ENCODE results near the gene ODC1. TPM values are rescaled to one million over a fixed set of nuclear protein-coding genes. Genes with fewer than 3 reads are reported as not detected.

Gene ODC1
- total RNA-seq, 2 experiments from 2014 or later, result 64.8 to 80.3 TPM

GRCh38 chr2:10475221-10475722 is 27.1 kb upstream of the ODC1 start:
- peaks cover 8% of the 10 kb centered on the region for H3K4me1 Mint-ChIP-seq
- no peak for DNase-seq
- peaks cover 2% of the 10 kb centered on the region for H3K27me3 Mint-ChIP-seq
- CTCF ChIA-PET, result no interaction called here
- no peak overlapping the region for H3K27ac Mint-ChIP-seq
- H3K4me3 Mint-ChIP-seq, result no peak overlapping the region
- no peaks in the 10 kb centered on the region for H3K9me3 Mint-ChIP-seq (ENCODE audit: low read depth)
- ATAC-seq, result no peak
- H3K36me3 Mint-ChIP-seq, result no peaks in the 10 kb centered on the region

- no peak overlapping the region for H3K27ac Mint-ChIP-seq
- DNase-seq (no peak), ATAC-seq (no peak)
- no peaks in the 10 kb centered on the region for H3K36me3 Mint-ChIP-seq
- H3K4me1 Mint-ChIP-seq, result peaks cover 8% of the 10 kb centered on the region
- CTCF ChIA-PET, result no interaction called here
- no peaks in the 10 kb centered on the region for H3K27me3 Mint-ChIP-seq
- no peak overlapping the region for H3K4me3 Mint-ChIP-seq
- H3K9me3 Mint-ChIP-seq (ENCODE audit: low read depth), result no peaks in the 10 kb centered on the region
Observed at GRCh38 chr2:10473121-10473756, 25.1 kb upstream of the ODC1 start.

- DNase-seq, result no peak
- H3K9me3 Mint-ChIP-seq (ENCODE audit: low read depth), result no peaks in the 10 kb centered on the region
- CTCF ChIA-PET, result interaction anchor here (1.6 kb wide), 1 partner anchor 11 kb away, joined by 3 read pairs; no protein-coding TSS in a partner anchor
Observed at GRCh38 chr2:10471955-10472354, 23.8 kb upstream of the ODC1 start.

GRCh38 chr2:10471046-10471571 is 23.0 kb upstream of the ODC1 start:
- H3K4me3 Mint-ChIP-seq, result no peak overlapping the region
- ATAC-seq, result no peak
- H3K36me3 Mint-ChIP-seq, result no peaks in the 10 kb centered on the region
- peaks cover 3% of the 10 kb centered on the region for H3K27me3 Mint-ChIP-seq
- H3K9me3 Mint-ChIP-seq (ENCODE audit: low read depth), result no peaks in the 10 kb centered on the region
- no peaks in the 10 kb centered on the region for H3K4me1 Mint-ChIP-seq
- H3K27ac Mint-ChIP-seq, result no peak overlapping the region
- no peak for DNase-seq
- CTCF ChIA-PET, result interaction anchor here (1.6 kb wide), 1 partner anchor 12 kb away, joined by 3 read pairs; no protein-coding TSS in a partner anchor

More at GRCh38 chr2:10471955-10472354, 23.8 kb upstream of the ODC1 start:
- Mint-ChIP-seq H3K4me3 (no peak overlapping the region), H3K27me3 (no peaks in the 10 kb centered on the region), H3K4me1 (no peaks in the 10 kb centered on the region), H3K27ac (no peak overlapping the region), H3K36me3 (no peaks in the 10 kb centered on the region)
- no peak for ATAC-seq

- CTCF ChIA-PET, result no interaction called here
Observed at GRCh38 chr2:10469955-10470608, 22.0 kb upstream of the ODC1 start.

GRCh38 chr2:10469301-10469700 is 21.2 kb upstream of the ODC1 start:
- ATAC-seq (no peak), DNase-seq (no peak)
- Mint-ChIP-seq H3K27me3 (peaks cover 3% of the 10 kb centered on the region), H3K27ac (no peak overlapping the region), H3K4me3 (no peak overlapping the region), H3K9me3 (ENCODE audit: low read depth) (no peaks in the 10 kb centered on the region), H3K36me3 (no peaks in the 10 kb centered on the region), H3K4me1 (no peaks in the 10 kb centered on the region)
- CTCF ChIA-PET, result no interaction called here

More at GRCh38 chr2:10469955-10470608, 22.0 kb upstream of the ODC1 start:
- DNase-seq (no peak), ATAC-seq (no peak)
- Mint-ChIP-seq H3K4me3 (no peak overlapping the region), H3K4me1 (no peaks in the 10 kb centered on the region), H3K27ac (no peak overlapping the region), H3K27me3 (peaks cover 3% of the 10 kb centered on the region), H3K36me3 (no peaks in the 10 kb centered on the region), H3K9me3 (ENCODE audit: low read depth) (no peaks in the 10 kb centered on the region)

GRCh38 chr2:10467401-10467800 is 19.3 kb upstream of the ODC1 start:
- Mint-ChIP-seq H3K27ac (no peak overlapping the region), H3K4me1 (no peaks in the 10 kb centered on the region), H3K27me3 (peaks cover 7% of the 10 kb centered on the region), H3K4me3 (no peak overlapping the region), H3K36me3 (no peaks in the 10 kb centered on the region), H3K9me3 (ENCODE audit: low read depth) (no peaks in the 10 kb centered on the region)
- DNase-seq (no peak), ATAC-seq (no peak)
- CTCF ChIA-PET, result interaction anchor here (1.5 kb wide), 1 partner anchor 18 kb away, joined by 3 read pairs; no protein-coding TSS in a partner anchor

- H3K27ac Mint-ChIP-seq, result no peak overlapping the region
- H3K4me1 Mint-ChIP-seq, result no peaks in the 10 kb centered on the region
- no peak overlapping the region for H3K4me3 Mint-ChIP-seq
- CTCF ChIA-PET, result interaction anchor here (1.5 kb wide), 1 partner anchor 17 kb away, joined by 3 read pairs; no protein-coding TSS in a partner anchor
- no peak for DNase-seq
- no peaks in the 10 kb centered on the region for H3K9me3 Mint-ChIP-seq (ENCODE audit: low read depth)
- no peak for ATAC-seq
- H3K36me3 Mint-ChIP-seq, result no peaks in the 10 kb centered on the region
- H3K27me3 Mint-ChIP-seq, result peaks cover 12% of the 10 kb centered on the region
Observed at GRCh38 chr2:10466801-10467200, 18.7 kb upstream of the ODC1 start.

GRCh38 chr2:10465910-10466309 is 17.8 kb upstream of the ODC1 start:
- CTCF ChIA-PET, result no interaction called here
- DNase-seq (no peak), ATAC-seq (no peak)
- Mint-ChIP-seq H3K9me3 (ENCODE audit: low read depth) (no peaks in the 10 kb centered on the region), H3K36me3 (no peaks in the 10 kb centered on the region), H3K27ac (no peak overlapping the region), H3K4me3 (no peak overlapping the region), H3K27me3 (peaks cover 17% of the 10 kb centered on the region), H3K4me1 (no peaks in the 10 kb centered on the region)

- CTCF ChIA-PET, result no interaction called here
- H3K4me1 Mint-ChIP-seq, result peaks cover 10% of the 10 kb centered on the region
- H3K4me3 Mint-ChIP-seq, result no peak overlapping the region
- ATAC-seq, result no peak
- H3K36me3 Mint-ChIP-seq, result no peaks in the 10 kb centered on the region
- H3K9me3 Mint-ChIP-seq (ENCODE audit: low read depth), result no peaks in the 10 kb centered on the region
- peaks cover 45% of the 10 kb centered on the region for H3K27me3 Mint-ChIP-seq
- no peak for DNase-seq
- no peak overlapping the region for H3K27ac Mint-ChIP-seq
Observed at GRCh38 chr2:10462178-10463083, 14.3 kb upstream of the ODC1 start.

GRCh38 chr2:10460366-10460796 is 12.3 kb upstream of the ODC1 start:
- ATAC-seq (no peak), DNase-seq (no peak)
- H3K4me1 Mint-ChIP-seq, result peaks cover 10% of the 10 kb centered on the region
- H3K27ac Mint-ChIP-seq, result no peak overlapping the region
- H3K36me3 Mint-ChIP-seq, result no peaks in the 10 kb centered on the region
- CTCF ChIA-PET, result no interaction called here
- H3K4me3 Mint-ChIP-seq, result no peak overlapping the region
- no peaks in the 10 kb centered on the region for H3K9me3 Mint-ChIP-seq (ENCODE audit: low read depth)
- peaks cover 42% of the 10 kb centered on the region for H3K27me3 Mint-ChIP-seq

- H3K4me1 Mint-ChIP-seq, result peaks cover 10% of the 10 kb centered on the region
- no peak for ATAC-seq
- H3K36me3 Mint-ChIP-seq, result no peaks in the 10 kb centered on the region
- H3K27me3 Mint-ChIP-seq, result peaks cover 42% of the 10 kb centered on the region
- CTCF ChIA-PET, result interaction anchor here (1.4 kb wide), 1 partner anchor 196 kb away, joined by 4 read pairs; no protein-coding TSS in a partner anchor
- H3K27ac Mint-ChIP-seq, result no peak overlapping the region
- H3K9me3 Mint-ChIP-seq (ENCODE audit: low read depth), result no peaks in the 10 kb centered on the region
- no peak overlapping the region for H3K4me3 Mint-ChIP-seq
- no peak for DNase-seq
Observed at GRCh38 chr2:10457846-10458598, 9.9 kb upstream of the ODC1 start.
